ENCODE results near the gene OR6B3.

- TF ChIP-seq CTCF (IDR thresholded peaks at IDR 0.05) (no peak), POLR2A (IDR thresholded peaks at IDR 0.05) (no peak), EP300 (IDR thresholded peaks at IDR 0.05) (no peak)
Measured at GRCh38 chr2:240030379-240031094, 22.8 kb downstream of the OR6B3 start, which contains the start of gene OR6B2.
